NB4 (cell line): ENCODE results near the gene CEACAM6.
"Not testable (repeated sequence)": the region's sequence is repeated elsewhere in the genome, so short reads cannot be mapped to it uniquely, and the experiment has no call there.

Source experiments
- DNase-seq: peaks from one replicate; pipeline ENCODE4 v3.0.0; 2010; ENCODE audit warnings: low read depth
- H3K4me3 ChIP-seq: one replicate; pipeline ENCODE4 v1.5.1; 2011; ENCODE audit warnings: mild to moderate bottlenecking, low read depth, low read length, moderate library complexity
- MAX ChIP-seq: IDR thresholded peaks from 2 replicates; pipeline ENCODE4 v1.6.1; 2011; ENCODE audit warnings: low read depth, low read length
- MYC ChIP-seq: IDR thresholded peaks from 2 replicates; pipeline ENCODE4 v1.6.1; 2011; ENCODE audit warnings: low read depth, low read length
- POLR2A ChIP-seq: IDR thresholded peaks from 2 replicates; pipeline ENCODE4 v1.6.1; 2011; ENCODE audit warnings: mild to moderate bottlenecking; ENCODE audit not compliant: insufficient read length; ENCODE audit errors: extremely low read depth
- TF ChIP-seq, protein P1 (sequence below): IDR thresholded peaks from one replicate; pipeline ENCODE4 v1.5.1; 2012; ENCODE audit warnings: low read depth, low read length

Gene CEACAM6

GRCh38 chr19:41755328-41755913 lies at the start of gene CEACAM6:
Gene CEACAM6, plus strand, starts transcription at chr19:41755530. Its CDS starts 109 bp downstream, at chr19:41755639.
- DNase-seq: no peak
- no peak within 1 kb of the TSS for H3K4me3 ChIP-seq
- no peak for TF ChIP-seq MYC
- TF ChIP-seq, protein P1, sequence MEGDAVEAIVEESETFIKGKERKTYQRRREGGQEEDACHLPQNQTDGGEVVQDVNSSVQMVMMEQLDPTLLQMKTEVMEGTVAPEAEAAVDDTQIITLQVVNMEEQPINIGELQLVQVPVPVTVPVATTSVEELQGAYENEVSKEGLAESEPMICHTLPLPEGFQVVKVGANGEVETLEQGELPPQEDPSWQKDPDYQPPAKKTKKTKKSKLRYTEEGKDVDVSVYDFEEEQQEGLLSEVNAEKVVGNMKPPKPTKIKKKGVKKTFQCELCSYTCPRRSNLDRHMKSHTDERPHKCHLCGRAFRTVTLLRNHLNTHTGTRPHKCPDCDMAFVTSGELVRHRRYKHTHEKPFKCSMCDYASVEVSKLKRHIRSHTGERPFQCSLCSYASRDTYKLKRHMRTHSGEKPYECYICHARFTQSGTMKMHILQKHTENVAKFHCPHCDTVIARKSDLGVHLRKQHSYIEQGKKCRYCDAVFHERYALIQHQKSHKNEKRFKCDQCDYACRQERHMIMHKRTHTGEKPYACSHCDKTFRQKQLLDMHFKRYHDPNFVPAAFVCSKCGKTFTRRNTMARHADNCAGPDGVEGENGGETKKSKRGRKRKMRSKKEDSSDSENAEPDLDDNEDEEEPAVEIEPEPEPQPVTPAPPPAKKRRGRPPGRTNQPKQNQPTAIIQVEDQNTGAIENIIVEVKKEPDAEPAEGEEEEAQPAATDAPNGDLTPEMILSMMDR: no peak
- TF ChIP-seq MAX: no peak
- TF ChIP-seq POLR2A: no peak

GRCh38 chr19:41706741-41707501 lies 48.4 kb upstream of the CEACAM6 start:
- peak; percentile 61 for DNase-seq
- TF ChIP-seq MYC (no peak), POLR2A (no peak), MAX (0 out of 2 replicates have a peak, but pooled peaks have one; percentile 6)
- TF ChIP-seq, protein P1: peak; percentile 50
- H3K4me3 ChIP-seq: no peak overlapping the region

DNA sequence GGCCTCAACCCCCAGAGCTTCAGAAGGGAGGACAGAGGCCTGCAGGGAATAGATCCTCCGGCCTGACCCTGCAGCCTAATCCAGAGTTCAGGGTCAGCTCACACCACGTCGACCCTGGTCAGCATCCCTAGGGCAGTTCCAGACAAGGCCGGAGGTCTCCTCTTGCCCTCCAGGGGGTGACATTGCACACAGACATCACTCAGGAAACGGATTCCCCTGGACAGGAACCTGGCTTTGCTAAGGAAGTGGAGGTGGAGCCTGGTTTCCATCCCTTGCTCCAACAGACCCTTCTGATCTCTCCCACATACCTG lies 47.9 kb upstream of the CEACAM6 start:
- H3K4me3 ChIP-seq: no peak overlapping the region
- TF ChIP-seq, protein P1: peak; percentile 27
- no peak for TF ChIP-seq POLR2A
- no peak for TF ChIP-seq MAX
- no peak for DNase-seq

- no peak overlapping the region for H3K4me3 ChIP-seq
- no peak for TF ChIP-seq MAX
- no peak for TF ChIP-seq MYC
- TF ChIP-seq POLR2A: no peak
- no peak for DNase-seq
Observed at GRCh38 chr19:41707871-41708371, 47.4 kb upstream of the CEACAM6 start.

- no peak within 1 kb of the TSS for H3K4me3 ChIP-seq
- no peak for DNase-seq
- TF ChIP-seq MAX (no peak), MYC (no peak), POLR2A (no peak)
- TF ChIP-seq, protein P1: no peak
Observed at GRCh38 chr19:41708481-41708880, 46.8 kb upstream of the CEACAM6 start, which contains the start of gene CEACAM5. Gene CEACAM5, plus strand, starts transcription at chr19:41708626. Its CDS starts 106 bp downstream, at chr19:41708732.

DNA sequence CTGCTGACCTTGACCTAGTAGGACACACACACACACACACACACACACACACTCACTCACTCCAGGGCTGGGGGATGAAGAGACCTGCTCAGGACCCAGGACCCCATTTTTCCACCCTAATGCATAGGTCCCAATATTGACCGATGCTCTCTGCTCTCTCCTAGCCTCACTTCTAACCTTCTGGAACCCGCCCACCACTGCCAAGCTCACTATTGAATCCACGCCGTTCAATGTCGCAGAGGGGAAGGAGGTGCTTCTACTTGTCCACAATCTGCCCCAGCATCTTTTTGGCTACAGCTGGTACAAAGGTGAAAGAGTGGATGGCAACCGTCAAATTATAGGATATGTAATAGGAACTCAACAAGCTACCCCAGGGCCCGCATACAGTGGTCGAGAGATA lies 45.8 kb upstream of the CEACAM6 start:
- not testable (repeated sequence) for DNase-seq, H3K4me3 ChIP-seq
